GM21723 (cell line): Measurements from ENCODE around the gene PAX8.
A peak's percentile ranks its signal among the peaks of the same experiment; 100 is the strongest.

ENCODE experiments used
- ATAC-seq: cut with Tn5 transposase; IDR thresholded peaks from one replicate; pipeline ENCODE4 v1.9.1; 2021; ENCODE audit warnings: mild to moderate bottlenecking, moderate library complexity; ENCODE audit not compliant: unreplicated experiment

The PAX8 gene

GRCh38 chr2:113268621-113269360 lies 9.9 kb downstream of the PAX8 start:
- no peak for ATAC-seq

DNA sequence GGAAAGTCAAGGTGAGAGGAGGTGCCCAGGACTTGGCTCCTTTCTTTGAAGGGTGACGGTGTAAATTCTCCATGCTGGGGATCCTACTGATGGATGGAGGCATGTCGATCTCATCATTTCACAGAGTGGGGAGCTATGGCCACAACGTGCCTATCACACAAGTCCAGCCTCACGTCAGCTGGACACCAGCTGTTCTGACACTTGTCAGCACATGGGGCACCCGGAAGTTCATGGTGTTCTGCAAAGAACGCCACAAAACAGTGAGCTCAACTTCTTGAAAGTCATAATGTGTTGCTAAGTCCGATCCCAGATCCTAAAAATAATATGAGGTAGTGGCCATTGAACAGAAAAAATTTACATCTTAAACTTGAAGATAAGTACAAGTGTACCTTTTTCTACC lies 12.3 kb downstream of the PAX8 start:
- ATAC-seq, result no peak

GRCh38 chr2:113264713-113265403 lies 13.9 kb downstream of the PAX8 start:
- ATAC-seq, result no peak

DNA sequence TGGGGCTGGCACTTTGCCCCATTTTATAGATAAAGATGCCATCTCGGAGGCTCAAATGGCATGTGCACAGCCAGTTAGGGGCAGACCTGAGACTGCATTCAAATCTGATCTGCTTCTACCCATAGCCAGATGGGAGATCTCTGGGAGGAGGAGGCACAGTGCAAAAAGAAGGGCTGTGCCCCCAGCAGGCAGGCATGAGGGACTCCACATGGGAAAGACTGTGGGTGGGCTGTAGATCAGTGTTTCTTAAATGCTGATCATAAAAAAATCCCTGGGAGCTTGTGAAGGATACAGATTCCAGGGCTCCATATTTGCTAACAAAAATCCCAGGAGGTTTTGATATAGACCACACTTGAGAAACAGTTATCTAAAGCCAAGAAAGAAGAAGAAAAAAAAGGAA lies 15.2 kb downstream of the PAX8 start:
- no peak for ATAC-seq

DNA sequence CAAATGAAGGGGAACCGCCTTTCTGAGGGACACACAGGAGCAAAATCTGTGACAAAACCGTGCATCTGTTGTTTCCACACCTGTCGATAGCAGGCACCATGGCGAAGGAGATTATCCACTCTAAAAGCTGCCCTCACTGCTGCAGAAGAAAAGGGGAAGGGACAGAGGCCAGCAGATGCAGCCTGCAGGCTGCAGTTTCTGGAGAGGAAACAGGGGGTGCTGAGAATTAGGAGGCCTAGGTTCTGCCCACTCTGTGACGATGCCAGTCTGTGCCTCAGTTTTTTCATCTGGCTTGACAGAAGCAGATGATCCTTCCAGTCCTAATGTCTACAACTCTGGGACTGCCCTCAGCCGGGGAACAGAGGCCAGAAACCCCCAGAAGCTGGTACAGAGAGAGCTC lies 17.7 kb downstream of the PAX8 start:
- ATAC-seq, result no peak

GRCh38 chr2:113258471-113259147 lies 20.1 kb downstream of the PAX8 start:
- ATAC-seq, result no peak

DNA sequence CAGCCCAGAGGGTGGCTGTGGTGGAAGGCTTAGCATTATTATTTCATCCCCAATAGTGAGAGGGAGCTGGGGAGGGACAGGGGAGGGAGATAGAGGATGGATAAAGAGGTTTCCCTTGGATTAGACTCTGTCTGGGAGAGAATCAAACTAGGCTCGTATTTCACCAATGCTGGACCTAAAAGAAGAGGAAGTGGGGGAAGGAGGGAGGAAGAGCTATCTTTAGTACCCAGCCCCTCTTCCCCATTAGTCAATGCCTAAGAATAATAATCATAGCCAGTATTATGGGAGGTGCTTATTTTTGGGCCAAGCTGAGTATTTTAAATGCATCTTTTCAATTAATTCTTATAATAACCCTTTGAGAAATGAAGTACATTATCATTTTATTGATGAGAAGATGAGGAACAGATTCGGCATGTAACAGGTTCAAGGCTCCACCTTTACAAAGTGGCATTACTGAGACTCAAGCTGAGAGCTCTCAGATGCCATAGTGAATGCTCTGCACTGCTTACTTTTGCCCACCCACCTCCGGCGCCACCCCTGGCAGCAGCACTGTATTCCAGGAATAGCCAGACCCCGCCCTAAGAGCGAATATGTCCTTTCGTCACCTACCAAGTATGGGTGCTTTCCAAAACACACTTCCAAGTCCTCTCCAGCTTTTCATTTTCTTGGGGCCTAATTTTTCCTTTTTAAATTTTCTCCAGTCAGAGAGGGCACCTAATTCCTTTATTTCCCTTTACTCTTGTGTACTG lies 21.0 kb downstream of the PAX8 start:
- ATAC-seq, result no peak

DNA sequence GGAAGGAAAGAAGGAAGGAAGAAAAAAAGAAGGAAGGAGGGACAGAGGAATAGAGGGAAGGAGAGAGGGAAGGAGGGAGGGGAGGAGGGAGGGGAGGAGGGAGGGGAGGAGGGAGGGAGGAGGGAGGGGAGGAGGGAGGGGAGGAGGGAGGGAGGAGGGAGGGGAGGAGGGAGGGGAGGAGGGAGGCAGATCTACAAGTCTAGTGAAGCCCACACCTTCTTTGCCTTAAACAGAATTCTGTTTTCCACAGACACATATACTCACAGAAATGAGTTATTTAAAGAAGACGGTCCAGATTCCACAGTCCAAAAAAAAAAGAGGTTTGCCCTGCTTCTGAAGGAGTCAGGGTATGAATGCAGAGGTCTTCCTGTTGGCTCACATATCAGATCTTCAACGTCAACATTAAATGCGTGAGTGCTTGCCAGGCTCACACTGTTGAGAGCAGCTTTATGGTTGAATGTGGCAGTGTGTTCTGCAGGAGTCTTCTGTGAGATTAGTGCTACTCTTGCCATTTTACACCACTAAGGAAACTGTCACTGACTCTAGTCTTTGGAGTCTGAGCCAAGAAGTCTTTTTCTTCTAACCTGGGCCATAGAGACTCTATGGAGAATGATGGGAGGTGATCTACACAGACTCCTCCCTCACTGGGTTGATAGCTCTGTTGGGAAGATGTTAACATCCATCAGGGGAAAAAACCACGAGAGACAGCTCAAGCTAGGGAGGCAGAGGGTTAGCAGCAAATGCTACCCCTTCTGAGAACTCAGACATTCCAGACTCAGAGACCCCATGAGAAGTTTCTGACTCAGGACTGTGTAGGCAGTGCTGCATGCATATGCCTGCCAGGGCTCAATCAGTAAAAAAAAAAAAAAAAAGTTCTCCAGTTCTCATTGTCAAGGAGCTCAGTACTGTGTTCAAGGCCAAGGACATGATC lies 23.3 kb downstream of the PAX8 start:
- ATAC-seq, result no peak

GRCh38 chr2:113253453-113253852 lies 25.3 kb downstream of the PAX8 start:
- ATAC-seq, result no peak

DNA sequence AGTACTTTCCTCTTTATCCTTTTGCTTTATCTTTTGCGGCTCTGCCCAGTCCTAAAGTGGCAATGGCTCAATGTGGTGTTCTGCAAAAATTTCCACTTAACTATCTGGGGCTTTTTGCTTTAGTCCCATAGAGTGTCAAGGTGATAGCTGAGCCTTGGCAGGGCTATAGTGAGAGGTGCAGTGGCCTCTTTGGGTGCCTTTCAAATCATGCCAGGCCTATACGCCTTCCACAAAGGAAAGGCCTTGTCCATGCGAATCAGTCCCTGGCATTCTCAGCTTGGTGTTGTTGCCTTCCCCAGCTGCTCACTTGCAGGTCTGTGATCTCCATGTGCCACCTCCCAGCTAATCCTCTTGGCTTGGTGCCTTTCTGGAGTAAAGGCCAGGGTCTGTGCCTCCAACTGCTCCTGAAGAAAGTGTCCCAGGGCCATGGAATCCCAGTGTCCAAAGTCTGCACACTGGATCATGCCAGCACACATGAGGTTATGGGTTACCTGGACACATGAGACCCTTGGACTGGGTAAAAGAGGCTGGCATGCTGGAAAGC lies 26.6 kb downstream of the PAX8 start:
- ATAC-seq, result no peak

GRCh38 chr2:113251118-113251517 lies 27.6 kb downstream of the PAX8 start:
- no peak for ATAC-seq

- ATAC-seq, result peak; percentile 68
Measured at GRCh38 chr2:113248997-113249770, 29.5 kb downstream of the PAX8 start.

- no peak for ATAC-seq
Measured at GRCh38 chr2:113246606-113247005, 32.1 kb downstream of the PAX8 start.

DNA sequence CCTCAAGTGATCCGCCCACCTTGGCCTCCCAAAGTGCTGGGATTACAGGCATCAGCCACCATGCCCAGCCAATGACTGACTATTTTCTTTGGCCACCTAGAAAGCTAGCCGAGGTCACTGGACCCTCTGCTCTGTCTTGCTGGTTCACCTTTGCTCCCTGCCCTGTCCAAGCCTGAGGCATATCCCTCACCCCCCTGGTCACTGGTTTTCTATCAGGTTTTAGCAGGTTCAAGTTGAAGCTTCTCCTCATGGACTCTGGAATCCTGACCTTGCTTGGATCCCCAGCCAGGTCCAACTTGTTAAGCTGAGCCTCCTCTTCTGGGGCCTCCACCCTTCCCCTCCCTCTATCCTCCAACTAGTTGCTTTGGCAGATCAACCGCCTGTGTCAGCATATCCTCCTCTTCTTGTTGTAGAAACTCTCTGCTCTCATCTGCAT lies 33.4 kb downstream of the PAX8 start:
- no peak for ATAC-seq

DNA sequence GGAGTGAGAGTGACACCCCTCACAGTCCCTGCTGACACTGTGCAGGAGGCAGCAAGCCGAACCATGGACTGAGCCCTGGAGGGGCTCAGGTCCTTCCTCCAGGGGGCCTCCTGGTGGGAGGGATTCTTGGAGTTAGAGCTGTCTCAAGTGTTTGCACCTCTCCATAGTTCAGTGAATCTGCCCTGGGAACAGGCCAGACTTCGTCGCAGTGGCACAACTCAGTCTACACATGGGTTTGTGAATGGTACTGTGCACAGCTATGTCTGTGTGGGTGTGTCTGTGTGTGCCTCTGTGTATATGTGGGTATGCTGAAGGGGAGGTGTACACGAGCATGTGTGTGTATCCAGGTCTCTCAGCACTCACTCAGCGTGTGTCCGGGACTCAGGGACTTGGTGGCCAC lies 36.4 kb downstream of the PAX8 start:
- no peak for ATAC-seq

DNA sequence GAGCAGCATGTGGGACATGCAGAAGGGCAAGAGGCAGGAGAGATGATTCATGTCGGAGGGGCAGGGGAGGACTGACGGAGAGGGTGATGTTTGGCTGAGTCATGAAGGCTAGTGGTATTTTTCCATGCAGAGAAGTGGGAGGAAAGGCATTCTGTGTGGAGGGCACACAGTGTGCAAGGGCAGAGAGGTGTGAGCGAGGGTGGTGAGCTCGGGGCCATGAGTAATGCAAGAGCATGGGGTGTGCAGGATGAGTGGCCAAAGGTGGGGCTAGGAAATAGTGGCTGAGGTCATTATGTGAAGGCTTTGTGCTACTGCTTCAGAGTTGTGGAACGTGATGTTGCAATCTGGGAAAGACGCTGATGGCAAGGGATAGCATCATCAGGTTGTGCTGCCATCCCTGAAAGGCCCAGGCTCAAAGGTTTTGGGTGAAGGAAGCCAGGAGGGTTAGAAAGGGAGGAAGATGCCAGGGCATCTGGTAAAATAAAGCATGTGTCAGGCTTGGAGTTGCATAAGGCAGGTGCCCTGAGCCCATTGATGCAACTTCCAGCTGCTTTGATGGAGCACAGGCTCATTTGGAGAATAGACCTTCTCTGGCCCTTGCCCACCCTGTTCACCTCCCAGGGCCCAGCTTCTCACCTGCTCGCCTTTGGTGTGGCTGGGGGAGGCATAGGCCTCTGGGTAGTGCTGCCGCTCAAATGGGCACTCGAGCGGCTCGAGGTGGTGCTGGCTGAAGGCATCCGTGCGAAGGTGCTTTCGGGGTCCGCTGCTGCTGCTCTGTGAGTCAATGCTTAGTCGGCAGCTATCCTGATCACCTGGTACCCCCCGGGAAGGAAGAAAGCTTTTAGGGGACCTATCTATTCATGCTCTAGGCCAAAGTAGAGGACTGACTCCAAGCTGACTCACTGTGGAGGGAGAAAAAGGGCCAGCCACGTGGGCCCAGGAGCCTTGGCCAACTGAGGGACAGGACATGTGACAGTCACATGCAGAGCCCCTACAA lies 37.5 kb downstream of the PAX8 start:
- no peak for ATAC-seq

DNA sequence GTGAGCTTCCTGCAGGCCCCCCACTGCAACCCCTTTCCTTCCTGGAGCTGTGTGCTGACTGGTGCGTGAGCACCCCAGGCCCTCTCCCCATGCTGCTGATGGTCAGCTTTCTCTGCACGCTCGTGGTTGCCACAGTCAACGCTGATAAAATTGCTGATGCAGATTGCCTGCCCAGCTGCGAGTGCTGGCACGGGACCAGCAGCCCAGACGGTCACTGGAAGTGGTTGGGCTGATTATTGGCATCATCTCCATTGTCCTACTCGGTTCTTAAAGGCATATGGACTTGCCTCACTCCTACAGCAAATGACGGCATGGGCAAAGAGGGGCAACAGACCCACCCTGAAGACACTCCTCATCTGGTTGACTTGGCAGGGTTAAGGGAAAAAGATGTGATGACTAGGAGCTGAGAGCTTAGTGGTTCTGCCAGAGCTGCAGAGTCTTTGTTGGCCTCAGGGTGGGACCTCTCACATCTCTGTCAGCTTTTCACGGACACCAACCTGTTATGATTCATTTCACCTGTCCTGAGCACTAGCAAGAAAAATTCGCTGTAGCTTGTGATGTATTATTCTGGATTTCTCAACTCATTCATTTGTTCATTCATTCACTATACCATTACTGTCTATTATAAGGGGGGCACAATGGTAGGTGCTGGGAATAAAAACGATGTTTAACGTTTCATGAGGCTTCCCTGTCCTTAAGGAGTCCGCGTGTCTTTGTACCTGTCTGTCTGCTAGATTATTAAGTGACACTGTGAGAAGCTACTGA lies 38.4 kb downstream of the PAX8 start:
- no peak for ATAC-seq
